Mesendoderm (in vitro differentiated cells): ENCODE data around the gene MOSMO.

Experiments used
- DNase-seq: peaks from one replicate; pipeline ENCODE4 v3.0.0; 2013
- H2AK5ac ChIP-seq: 2 replicates; pipeline ENCODE4 v1.6.1; 2013; ENCODE audit warnings: low read length, inconsistent platforms
- H2BK120ac ChIP-seq: 2 replicates; pipeline ENCODE4 v1.6.1; 2013; ENCODE audit warnings: low read depth, mild to moderate bottlenecking, low read length, moderate library complexity, mixed read lengths
- H2BK15ac ChIP-seq: replicated peaks from 2 replicates; pipeline ENCODE4 v1.6.1; 2013; ENCODE audit warnings: low read depth, mild to moderate bottlenecking, moderate library complexity
- H2BK5ac ChIP-seq: 2 replicates; pipeline ENCODE4 v1.6.1; 2013; ENCODE audit warnings: low read length, inconsistent platforms
- H3K18ac ChIP-seq: 2 replicates; pipeline ENCODE4 v1.6.1; 2013; ENCODE audit warnings: mild to moderate bottlenecking, low read length, mixed read lengths
- H3K23ac ChIP-seq: one replicate; pipeline ENCODE4 v1.6.1; 2013; ENCODE audit warnings: low read length
- H3K27ac ChIP-seq: 2 replicates; pipeline ENCODE4 v1.5.1; 2013; ENCODE audit warnings: low read depth, mild to moderate bottlenecking, inconsistent platforms, low read length, moderate library complexity
- H3K27me3 ChIP-seq: 2 replicates; pipeline ENCODE4 v1.6.1; 2013; ENCODE audit warnings: low read length, control low read depth, mild to moderate bottlenecking, inconsistent platforms; ENCODE audit not compliant: insufficient read depth, poor library complexity
- H3K36me3 ChIP-seq: 2 replicates; pipeline ENCODE4 v1.6.1; 2013; ENCODE audit warnings: low read length, inconsistent platforms; ENCODE audit not compliant: control insufficient read depth, insufficient read depth
- H3K4ac ChIP-seq: one replicate; pipeline ENCODE4 v1.6.1; 2013; ENCODE audit warnings: low read depth, mild to moderate bottlenecking, low read length, moderate library complexity
- H3K4me1 ChIP-seq: 2 replicates; pipeline ENCODE4 v1.6.1; 2013; ENCODE audit warnings: low read depth, low read length, inconsistent platforms; ENCODE audit not compliant: control insufficient read depth
- H3K4me2 ChIP-seq: 2 replicates; pipeline ENCODE4 v1.6.1; 2013; ENCODE audit warnings: low read length
- H3K4me3 ChIP-seq: 2 replicates; pipeline ENCODE4 v1.5.1; 2013; ENCODE audit warnings: mild to moderate bottlenecking, low read length
- H3K56ac ChIP-seq: one replicate; pipeline ENCODE4 v1.6.1; 2013; ENCODE audit warnings: low read length
- H3K79me1 ChIP-seq: 2 replicates; pipeline ENCODE4 v1.6.1; 2013; ENCODE audit warnings: low read length, inconsistent platforms
- H3K79me2 ChIP-seq: 2 replicates; pipeline ENCODE4 v1.6.1; 2013; ENCODE audit warnings: mild to moderate bottlenecking, low read length; ENCODE audit not compliant: control insufficient read depth, insufficient read depth
- H3K9ac ChIP-seq: 2 replicates; pipeline ENCODE4 v1.6.1; 2013; ENCODE audit warnings: low read length, inconsistent platforms
- H4K5ac ChIP-seq: one replicate; pipeline ENCODE4 v1.6.1; 2013; ENCODE audit warnings: low read length
- H4K8ac ChIP-seq: one replicate; pipeline ENCODE4 v1.6.1; 2013; ENCODE audit warnings: low read depth, mild to moderate bottlenecking, control low read depth, low read length, moderate library complexity
- WGBS: extraction: QIAGEN DNeasy Blood & Tissue Kit; methylation state at CpG from one replicate; pipeline ENCODE4 v1.1.7; 2013; ENCODE audit warnings: low lambda C conversion rate, missing lambda C conversion rate; ENCODE audit not compliant: insufficient coverage; ENCODE audit errors: extremely low coverage; 5-methylcytosine and 5-hydroxymethylcytosine counted together

The MOSMO gene

GRCh38 chr16:22012241-22012640 lies 4.3 kb downstream of the MOSMO start:
- H3K4me1 ChIP-seq, result no peaks in the 10 kb centered on the region
- DNase-seq, result no peak
- no peak overlapping the region for H3K56ac ChIP-seq
- H2BK120ac ChIP-seq, result no peak overlapping the region
- WGBS, result no CpG with 5 or more reads among the region's 2 CpGs
- H3K79me2 ChIP-seq, result peaks cover 3% of the 10 kb centered on the region
- no peak overlapping the region for H3K23ac ChIP-seq
- H3K27me3 ChIP-seq, result no peaks in the 10 kb centered on the region
- no peaks in the 10 kb centered on the region for H3K36me3 ChIP-seq
- H3K18ac ChIP-seq, result no peak overlapping the region
- no peak overlapping the region for H2AK5ac ChIP-seq
- no peak overlapping the region for H4K5ac ChIP-seq
- H2BK15ac ChIP-seq, result no peak overlapping the region
- no peak overlapping the region for H3K4me2 ChIP-seq
- H3K79me1 ChIP-seq, result peaks cover 9% of the 10 kb centered on the region
- no peak overlapping the region for H3K4me3 ChIP-seq
- H4K8ac ChIP-seq, result no peak overlapping the region
- H3K9ac ChIP-seq, result no peak overlapping the region
- H3K4ac ChIP-seq, result no peak overlapping the region
- H2BK5ac ChIP-seq, result no peak overlapping the region
- no peak overlapping the region for H3K27ac ChIP-seq

- no peak overlapping the region for H2AK5ac ChIP-seq
- DNase-seq, result no peak
- no peak overlapping the region for H4K5ac ChIP-seq
- H4K8ac ChIP-seq, result no peak overlapping the region
- H3K4me3 ChIP-seq, result no peak overlapping the region
- no peaks in the 10 kb centered on the region for H3K27me3 ChIP-seq
- peaks cover 9% of the 10 kb centered on the region for H3K79me1 ChIP-seq
- H3K23ac ChIP-seq, result no peak overlapping the region
- H3K4me2 ChIP-seq, result no peak overlapping the region
- H3K36me3 ChIP-seq, result no peaks in the 10 kb centered on the region
- H3K4ac ChIP-seq, result no peak overlapping the region
- H3K79me2 ChIP-seq, result peaks cover 3% of the 10 kb centered on the region
- no peak overlapping the region for H3K27ac ChIP-seq
- no peak overlapping the region for H2BK120ac ChIP-seq
- no peak overlapping the region for H2BK5ac ChIP-seq
- WGBS, result no CpG with 5 or more reads among the region's 4 CpGs
- H2BK15ac ChIP-seq, result no peak overlapping the region
- H3K9ac ChIP-seq, result no peak overlapping the region
- H3K4me1 ChIP-seq, result no peaks in the 10 kb centered on the region
- no peak overlapping the region for H3K56ac ChIP-seq
- H3K18ac ChIP-seq, result no peak overlapping the region
Measured at GRCh38 chr16:22013486-22013885, 5.6 kb downstream of the MOSMO start.

GRCh38 chr16:22014271-22014873 lies 6.5 kb downstream of the MOSMO start:
- DNase-seq, result no peak
- H2BK15ac ChIP-seq, result no peak overlapping the region
- no peak overlapping the region for H3K4ac ChIP-seq
- H2AK5ac ChIP-seq, result no peak overlapping the region
- no peaks in the 10 kb centered on the region for H3K27me3 ChIP-seq
- H2BK5ac ChIP-seq, result no peak overlapping the region
- H3K9ac ChIP-seq, result no peak overlapping the region
- H3K79me2 ChIP-seq, result peaks cover 3% of the 10 kb centered on the region
- no peak overlapping the region for H3K56ac ChIP-seq
- no peak overlapping the region for H3K18ac ChIP-seq
- H4K8ac ChIP-seq, result no peak overlapping the region
- WGBS, result no CpG with 5 or more reads among the region's 2 CpGs
- H3K4me1 ChIP-seq, result no peaks in the 10 kb centered on the region
- H3K4me2 ChIP-seq, result no peak overlapping the region
- H2BK120ac ChIP-seq, result no peak overlapping the region
- H3K36me3 ChIP-seq, result no peaks in the 10 kb centered on the region
- no peak overlapping the region for H3K4me3 ChIP-seq
- H3K27ac ChIP-seq, result no peak overlapping the region
- H3K79me1 ChIP-seq, result peaks cover 11% of the 10 kb centered on the region
- H3K23ac ChIP-seq, result no peak overlapping the region
- no peak overlapping the region for H4K5ac ChIP-seq

- H3K27me3 ChIP-seq, result no peaks in the 10 kb centered on the region
- DNase-seq, result no peak
- no peak overlapping the region for H2BK5ac ChIP-seq
Measured at GRCh38 chr16:22016927-22017326, 9.0 kb downstream of the MOSMO start.

GRCh38 chr16:22018559-22018958 lies 10.6 kb downstream of the MOSMO start:
- Histone ChIP-seq H2BK5ac (no peak overlapping the region), H2BK15ac (no peak overlapping the region), H3K18ac (no peak overlapping the region), H2AK5ac (no peak overlapping the region), H3K4me2 (no peak overlapping the region), H3K4me1 (no peaks in the 10 kb centered on the region), H3K4me3 (no peak overlapping the region), H3K79me1 (peaks cover 8% of the 10 kb centered on the region), H4K5ac (no peak overlapping the region), H3K27ac (no peak overlapping the region), H3K27me3 (no peaks in the 10 kb centered on the region), H3K79me2 (peaks cover 3% of the 10 kb centered on the region), H3K56ac (no peak overlapping the region), H3K23ac (no peak overlapping the region), H4K8ac (no peak overlapping the region), H2BK120ac (no peak overlapping the region), H3K4ac (no peak overlapping the region), H3K36me3 (no peaks in the 10 kb centered on the region), H3K9ac (no peak overlapping the region)
- DNase-seq, result no peak
- WGBS, result no CpG with 5 or more reads among the region's 1 CpG

More at GRCh38 chr16:22016927-22017326, 9.0 kb downstream of the MOSMO start:
- Histone ChIP-seq H3K27ac (no peak overlapping the region), H4K5ac (no peak overlapping the region), H3K79me1 (peaks cover 7% of the 10 kb centered on the region), H4K8ac (no peak overlapping the region), H3K18ac (no peak overlapping the region), H3K56ac (no peak overlapping the region), H3K4me3 (no peak overlapping the region), H3K36me3 (no peaks in the 10 kb centered on the region), H3K4ac (no peak overlapping the region), H2AK5ac (no peak overlapping the region), H3K23ac (no peak overlapping the region), H3K4me2 (no peak overlapping the region), H2BK15ac (no peak overlapping the region), H3K79me2 (peaks cover 2% of the 10 kb centered on the region), H2BK120ac (no peak overlapping the region), H3K9ac (no peak overlapping the region), H3K4me1 (no peaks in the 10 kb centered on the region)
- WGBS, result no CpG with 5 or more reads among the region's 4 CpGs

- no peak for DNase-seq
- no peak overlapping the region for H4K8ac ChIP-seq
- no peak overlapping the region for H3K18ac ChIP-seq
- no peak overlapping the region for H3K9ac ChIP-seq
- H2BK5ac ChIP-seq, result no peak overlapping the region
- no peak overlapping the region for H3K4ac ChIP-seq
- no peak overlapping the region for H2BK15ac ChIP-seq
- H3K56ac ChIP-seq, result no peak overlapping the region
- H3K4me1 ChIP-seq, result no peaks in the 10 kb centered on the region
- H3K79me2 ChIP-seq, result peaks cover 1% of the 10 kb centered on the region
- H3K27ac ChIP-seq, result no peak overlapping the region
- H2AK5ac ChIP-seq, result no peak overlapping the region
- no CpG with 5 or more reads among the region's 5 CpGs for WGBS
- H3K4me2 ChIP-seq, result no peak overlapping the region
- H3K27me3 ChIP-seq, result no peaks in the 10 kb centered on the region
- H3K79me1 ChIP-seq, result peaks cover 4% of the 10 kb centered on the region
- H2BK120ac ChIP-seq, result no peak overlapping the region
- no peaks in the 10 kb centered on the region for H3K36me3 ChIP-seq
- H4K5ac ChIP-seq, result no peak overlapping the region
- no peak overlapping the region for H3K4me3 ChIP-seq
- no peak overlapping the region for H3K23ac ChIP-seq
Measured at GRCh38 chr16:22022151-22022550, 14.2 kb downstream of the MOSMO start.
